H9 (cell line): ENCODE data around the gene COLQ. TPM values are rescaled to one million over a fixed set of nuclear protein-coding genes. Genes with fewer than 3 reads are reported as not detected.

Experiments
- DNase-seq: peaks from one replicate; pipeline ENCODE4 v3.0.0-alpha.2; 2017
- H2AFZ ChIP-seq: one replicate; pipeline ENCODE4 v1.6.1; 2013; ENCODE audit warnings: mild to moderate bottlenecking, low read length, control low read depth, moderate library complexity
- H2AK5ac ChIP-seq: 2 replicates; pipeline ENCODE4 v1.6.1; 2013; ENCODE audit warnings: low read length, control low read depth, mixed read lengths; ENCODE audit not compliant: insufficient read length
- H2BK120ac ChIP-seq: one replicate; pipeline ENCODE4 v1.6.1; 2013; ENCODE audit warnings: low read depth, mild to moderate bottlenecking, low read length, control low read depth, inconsistent platforms; ENCODE audit not compliant: poor library complexity, severe bottlenecking
- H2BK12ac ChIP-seq: 2 replicates; pipeline ENCODE4 v1.6.1; 2013; ENCODE audit warnings: low read length, control low read depth, mixed read lengths, low read depth; ENCODE audit not compliant: insufficient read length
- H2BK15ac ChIP-seq: 2 replicates; pipeline ENCODE4 v1.6.1; 2013; ENCODE audit warnings: low read depth, low read length, control low read depth
- H2BK20ac ChIP-seq: one replicate; pipeline ENCODE4 v1.6.1; 2013; ENCODE audit warnings: low read depth, mild to moderate bottlenecking, low read length, control low read depth, inconsistent platforms; ENCODE audit not compliant: poor library complexity, severe bottlenecking
- H2BK5ac ChIP-seq: 2 replicates; pipeline ENCODE4 v1.6.1; 2013; ENCODE audit warnings: low read length, control low read depth, mixed read lengths; ENCODE audit not compliant: insufficient read length
- H3K14ac ChIP-seq: 2 replicates; pipeline ENCODE4 v1.6.1; 2013; ENCODE audit warnings: low read length, control low read depth; ENCODE audit not compliant: insufficient read depth
- H3K18ac ChIP-seq: 2 replicates; pipeline ENCODE4 v1.6.1; 2013; ENCODE audit warnings: low read depth, mild to moderate bottlenecking, mixed read lengths, low read length, control low read depth; ENCODE audit not compliant: insufficient read length
- H3K23ac ChIP-seq: 2 replicates; pipeline ENCODE4 v1.6.1; 2013; ENCODE audit warnings: low read length, control low read depth, mixed read lengths, low read depth; ENCODE audit not compliant: insufficient read length
- H3K23me2 ChIP-seq: 2 replicates; pipeline ENCODE4 v1.6.1; 2013; ENCODE audit warnings: low read depth, mild to moderate bottlenecking, mixed read lengths, low read length, control low read depth; ENCODE audit not compliant: insufficient read length, poor library complexity, severe bottlenecking
- H3K27ac ChIP-seq: 2 replicates; pipeline ENCODE4 v1.5.1; 2013; ENCODE audit warnings: low read length, control low read depth, mixed read lengths, low read depth; ENCODE audit not compliant: insufficient read length
- H3K27me3 ChIP-seq: 2 replicates; pipeline ENCODE4 v1.6.1; 2013; ENCODE audit warnings: low read length, control low read depth, inconsistent platforms; ENCODE audit not compliant: insufficient read depth
- H3K4ac ChIP-seq: 2 replicates; pipeline ENCODE4 v1.6.1; 2013; ENCODE audit warnings: low read depth, mild to moderate bottlenecking, control low read depth, inconsistent platforms, low read length, moderate library complexity
- H3K4me1 ChIP-seq: 2 replicates; pipeline ENCODE4 v1.6.1; 2013; ENCODE audit warnings: low read length, control low read depth, inconsistent platforms; ENCODE audit not compliant: insufficient read depth
- H3K4me2 ChIP-seq: 2 replicates; pipeline ENCODE4 v1.6.1; 2013; ENCODE audit warnings: low read length, control low read depth, mixed read lengths; ENCODE audit not compliant: insufficient read length, insufficient read depth
- H3K56ac ChIP-seq: 2 replicates; pipeline ENCODE4 v1.6.1; 2013; ENCODE audit warnings: low read depth, mild to moderate bottlenecking, mixed read lengths, low read length, control low read depth; ENCODE audit not compliant: insufficient read length
- H3K79me1 ChIP-seq: 2 replicates; pipeline ENCODE4 v1.6.1; 2013; ENCODE audit warnings: low read depth, mild to moderate bottlenecking, moderate library complexity, low read length, control low read depth, inconsistent platforms; ENCODE audit not compliant: insufficient read depth, poor library complexity, severe bottlenecking
- H3K79me2 ChIP-seq: 2 replicates; pipeline ENCODE4 v1.6.1; 2013; ENCODE audit warnings: low read length, control low read depth, inconsistent platforms; ENCODE audit not compliant: insufficient read depth
- H3K9ac ChIP-seq: 2 replicates; pipeline ENCODE4 v1.6.1; 2013; ENCODE audit warnings: low read length, control low read depth, mixed read lengths; ENCODE audit not compliant: insufficient read length; ENCODE audit errors: extremely low read depth
- H3K9me3 ChIP-seq: one replicate; pipeline ENCODE4 v1.6.1; 2013; ENCODE audit warnings: low read depth, low read length, inconsistent platforms; ENCODE audit not compliant: control insufficient read depth
- H3T11ph ChIP-seq: one replicate; pipeline ENCODE4 v1.6.1; 2013; ENCODE audit warnings: mild to moderate bottlenecking, low read length, control low read depth, inconsistent platforms
- H4K20me1 ChIP-seq: one replicate; pipeline ENCODE4 v1.6.1; 2013; ENCODE audit not compliant: control insufficient read depth, insufficient read length, insufficient read depth
- H4K5ac ChIP-seq: 2 replicates; pipeline ENCODE4 v1.6.1; 2013; ENCODE audit warnings: low read depth, mild to moderate bottlenecking, mixed read lengths, low read length, control low read depth; ENCODE audit not compliant: insufficient read length
- H4K8ac ChIP-seq: replicated peaks from 2 replicates; pipeline ENCODE4 v1.6.1; 2013; ENCODE audit warnings: low read length, control low read depth, mixed read lengths, low read depth; ENCODE audit not compliant: insufficient read length
- H4K91ac ChIP-seq: 2 replicates; pipeline ENCODE4 v1.6.1; 2013; ENCODE audit warnings: low read depth, mild to moderate bottlenecking, moderate library complexity, mixed read lengths, low read length, control low read depth; ENCODE audit not compliant: insufficient read length
- H3K27ac Mint-ChIP-seq, 3 experiments: 2 replicates in 2 of 3; 3 replicates in 1 of 3; pipeline ENCODE4 v1.8.0; 2020 to 2021; ENCODE audit warnings: mixed read lengths in 3 of 3, mild to moderate bottlenecking in 1 of 3, moderate library complexity in 1 of 3
- H3K27me3 Mint-ChIP-seq: 2 replicates; pipeline ENCODE4 v1.8.0; 2021; ENCODE audit warnings: low read depth, mild to moderate bottlenecking, moderate library complexity, mixed read lengths
- H3K36me3 Mint-ChIP-seq, 3 experiments: 2 replicates in 2 of 3; 3 replicates in 1 of 3; pipeline ENCODE4 v1.8.0; 2020 to 2021; ENCODE audit warnings: low read depth in 3 of 3, mixed read lengths in 3 of 3; ENCODE audit not compliant: insufficient read depth in 1 of 3
- H3K4me1 Mint-ChIP-seq, 2 experiments: 2 replicates each; pipeline ENCODE4 v1.8.0; 2020; ENCODE audit warnings: mixed read lengths in 2 of 2
- H3K4me3 Mint-ChIP-seq, 2 experiments: 2 replicates in 1 of 2; 3 replicates in 1 of 2; pipeline ENCODE4 v1.8.0; 2020 to 2021; ENCODE audit warnings: mild to moderate bottlenecking in 2 of 2, mixed read lengths in 2 of 2, moderate library complexity in 1 of 2
- H3K9me3 Mint-ChIP-seq, 2 experiments: 2 replicates in 1 of 2; 3 replicates in 1 of 2; pipeline ENCODE4 v1.8.0; 2020; ENCODE audit warnings: mild to moderate bottlenecking in 2 of 2, mixed read lengths in 2 of 2, moderate library complexity in 1 of 2
- total RNA-seq: library from RNA; stranded (reverse); gene quantifications from 2 replicates; pipeline ENCODE4 v1.2.1, GENCODE V29; 2021
- TF ChIP-seq, protein P1 (sequence below): fragments of 200-600 bp; sonication (generic); conservative IDR thresholded peaks from 3 replicates; pipeline ENCODE4 v1.8.0; 2021; ENCODE audit warnings: antibody characterized with exemption, mild to moderate bottlenecking

Gene COLQ
- total RNA-seq, 1 experiment from 2014 or later: 0.61 TPM

DNA sequence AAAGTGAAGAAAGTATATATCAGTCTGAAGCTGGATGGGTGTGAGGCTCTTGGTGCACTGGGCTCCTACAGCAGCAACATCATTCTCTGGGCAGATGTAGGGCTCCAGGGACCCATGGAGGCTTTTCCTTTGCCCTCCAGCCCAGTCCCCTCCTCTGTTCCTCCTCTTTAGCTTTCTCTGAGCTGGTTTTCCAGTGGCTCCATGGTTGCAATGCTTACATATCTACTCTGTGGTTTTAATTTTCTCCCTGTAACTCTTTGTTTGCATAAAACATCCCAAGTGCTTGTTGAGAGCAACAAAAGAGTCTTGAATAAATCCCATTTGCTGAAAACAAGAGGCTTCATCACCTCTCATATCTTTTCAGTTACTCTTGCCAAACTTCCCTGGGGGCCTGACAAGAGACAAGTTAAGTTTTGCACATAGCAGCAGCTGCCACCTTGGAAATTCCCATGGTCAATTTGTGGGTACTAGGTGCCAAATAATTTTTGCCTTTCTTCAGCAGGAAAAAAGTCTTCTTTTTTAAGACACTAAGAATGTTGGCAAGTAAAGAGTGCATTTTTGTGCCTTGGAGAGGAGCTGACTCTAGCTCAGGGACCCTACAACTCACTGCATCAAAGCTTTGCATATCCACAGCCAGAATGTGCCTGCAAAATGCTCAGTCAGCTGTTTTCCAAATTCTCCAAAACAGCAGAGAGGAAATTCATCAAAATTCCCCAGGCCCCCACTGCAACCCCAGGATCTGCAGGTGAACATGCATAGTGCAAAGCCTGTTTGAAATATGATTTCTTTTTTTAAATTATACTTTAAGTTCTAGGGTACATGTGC is 41.9 kb downstream of the COLQ start:
- Histone ChIP-seq H3K23ac (no peak overlapping the region), H3K14ac (no peak overlapping the region), H4K91ac (no peak overlapping the region), H4K5ac (no peak overlapping the region), H2AK5ac (no peak overlapping the region), H3K23me2 (no peaks in the 10 kb centered on the region), H2BK120ac (no peak overlapping the region), H3K9me3 (no peaks in the 10 kb centered on the region), H3T11ph (no peak overlapping the region), H3K4me2 (no peak overlapping the region), H2BK20ac (no peak overlapping the region), H3K4me1 (no peaks in the 10 kb centered on the region), H3K9ac (no peak overlapping the region), H3K79me2 (no peaks in the 10 kb centered on the region), H4K20me1 (no peaks in the 10 kb centered on the region), H3K4ac (no peak overlapping the region), H3K27ac (no peak overlapping the region), H3K79me1 (no peaks in the 10 kb centered on the region), H4K8ac (no peak overlapping the region), H2BK12ac (no peak overlapping the region), H2BK15ac (no peak overlapping the region), H2AFZ (no peak overlapping the region), H2BK5ac (no peak overlapping the region), H3K56ac (no peak overlapping the region), H3K27me3 (no peaks in the 10 kb centered on the region), H3K18ac (no peak overlapping the region)
- TF ChIP-seq, protein P1, sequence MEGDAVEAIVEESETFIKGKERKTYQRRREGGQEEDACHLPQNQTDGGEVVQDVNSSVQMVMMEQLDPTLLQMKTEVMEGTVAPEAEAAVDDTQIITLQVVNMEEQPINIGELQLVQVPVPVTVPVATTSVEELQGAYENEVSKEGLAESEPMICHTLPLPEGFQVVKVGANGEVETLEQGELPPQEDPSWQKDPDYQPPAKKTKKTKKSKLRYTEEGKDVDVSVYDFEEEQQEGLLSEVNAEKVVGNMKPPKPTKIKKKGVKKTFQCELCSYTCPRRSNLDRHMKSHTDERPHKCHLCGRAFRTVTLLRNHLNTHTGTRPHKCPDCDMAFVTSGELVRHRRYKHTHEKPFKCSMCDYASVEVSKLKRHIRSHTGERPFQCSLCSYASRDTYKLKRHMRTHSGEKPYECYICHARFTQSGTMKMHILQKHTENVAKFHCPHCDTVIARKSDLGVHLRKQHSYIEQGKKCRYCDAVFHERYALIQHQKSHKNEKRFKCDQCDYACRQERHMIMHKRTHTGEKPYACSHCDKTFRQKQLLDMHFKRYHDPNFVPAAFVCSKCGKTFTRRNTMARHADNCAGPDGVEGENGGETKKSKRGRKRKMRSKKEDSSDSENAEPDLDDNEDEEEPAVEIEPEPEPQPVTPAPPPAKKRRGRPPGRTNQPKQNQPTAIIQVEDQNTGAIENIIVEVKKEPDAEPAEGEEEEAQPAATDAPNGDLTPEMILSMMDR: no peak
- H3K27me3 Mint-ChIP-seq: peaks cover 29% of the 10 kb centered on the region
- no peaks in the 10 kb centered on the region for H3K36me3 Mint-ChIP-seq
- no peak overlapping the region for H3K27ac Mint-ChIP-seq
- no peak for DNase-seq
- peaks cover 0 to 4% of the 10 kb centered on the region in 2 experiments; a peak in 1 of 5 replicates for H3K9me3 Mint-ChIP-seq
- no peak overlapping the region for H3K4me3 Mint-ChIP-seq
- H3K4me1 Mint-ChIP-seq: no peaks in the 10 kb centered on the region
